ENCODE measurements around the gene C8A. TPM values are rescaled to one million over a fixed set of nuclear protein-coding genes. Genes with fewer than 3 reads are reported as not detected.

Gene C8A
- total and polyA plus RNA-seq, 2 of the 13 experiments (the other 11 are each of a cell fraction or from before 2014, with no cell fraction given), result 10.5 to 15.0 TPM

- TF ChIP-seq STAG1 (CRISPR knock-in tag; IDR thresholded peaks at IDR 0.05), result 0 out of 2 replicates have a peak, but pooled peaks have one; percentile 12
- no peak for TF ChIP-seq ZNF670 (CRISPR knock-in tag; IDR thresholded peaks at IDR 0.05; ENCODE audit: borderline replicate concordance)
- TF ChIP-seq ARID5B (CRISPR knock-in tag; IDR thresholded peaks at IDR 0.05), result peak; percentile 66
- no peak for TF ChIP-seq ZIK1 (CRISPR knock-in tag; IDR thresholded peaks at IDR 0.05; ENCODE audit: borderline replicate concordance, low read depth)
- peak; percentile 55; the same call in 1 of the 2 replicates for TF ChIP-seq MYC (CRISPR knock-in tag; IDR thresholded peaks at IDR 0.05; ENCODE audit: borderline replicate concordance)
- peak; percentile 77 for TF ChIP-seq ZNF687 (CRISPR knock-in tag; IDR thresholded peaks at IDR 0.05)
- TF ChIP-seq PHF20 (CRISPR knock-in tag; IDR thresholded peaks at IDR 0.05), result 0 out of 2 replicates have a peak, but pooled peaks have one; percentile 30
- TF ChIP-seq ZBTB40 (IDR thresholded peaks at IDR 0.05), result no peak
- TF ChIP-seq ZBTB40 (CRISPR knock-in tag; IDR thresholded peaks at IDR 0.05), result 0 out of 2 replicates have a peak, but pooled peaks have one; percentile 29
- TF ChIP-seq ZNF382 (CRISPR knock-in tag; IDR thresholded peaks at IDR 0.05; ENCODE audit: borderline replicate concordance), result no peak
- peak; percentile 32; the same call in 1 of the 2 replicates for TF ChIP-seq ZBTB38 (CRISPR knock-in tag; IDR thresholded peaks at IDR 0.05)
- TF ChIP-seq RARA (CRISPR knock-in tag; IDR thresholded peaks at IDR 0.05), result peak; percentile 60
- TF ChIP-seq KDM5B (CRISPR knock-in tag; IDR thresholded peaks at IDR 0.05; ENCODE audit: borderline replicate concordance), result peak; percentile 19; the same call in 1 of the 2 replicates
Observed at GRCh38 chr1:56915960-56916359, 61.4 kb downstream of the C8A start (continued).

Data from HepG2 (cell line).